Liver (tissue), 3 donors: ENCODE data around the gene GLT1D1.
A peak's percentile ranks its signal among the peaks of the same experiment; 100 is the strongest.

Source experiments
- FOXA1 ChIP-seq: IDR thresholded peaks from 2 replicates; pipeline ENCODE4 v1.6.1; 2016; ENCODE audit warnings: antibody characterized with exemption
- GABPA ChIP-seq, 2 donors: IDR thresholded peaks in 1 of 2; conservative IDR thresholded peaks in 1 of 2; 2 replicates each; pipeline ENCODE4 v1.6.1; 2016; ENCODE audit warnings: antibody characterized with exemption in 2 of 2, mild to moderate bottlenecking in 1 of 2, moderate library complexity in 1 of 2
- RAD21 ChIP-seq, 2 donors: IDR thresholded peaks; 2 replicates each; pipeline ENCODE4 v1.6.1; 2016; ENCODE audit warnings: antibody characterized with exemption in 2 of 2, mild to moderate bottlenecking in 2 of 2
- TF ChIP-seq, protein P1 (sequence below): fragments of 150-350 bp; IDR thresholded peaks from 2 replicates; pipeline ENCODE4 v1.5.1; 2017; ENCODE audit warnings: improper control_type of control experiment, low read depth, low read length; ENCODE audit not compliant: missing input control
- TF ChIP-seq, protein P2 (sequence below): IDR thresholded peaks from 2 replicates; pipeline ENCODE4 v1.6.1; 2016; ENCODE audit warnings: antibody characterized with exemption
- TF ChIP-seq, protein P3 (sequence below): IDR thresholded peaks from 2 replicates; pipeline ENCODE4 v1.6.1; 2016; ENCODE audit warnings: antibody characterized with exemption, mild to moderate bottlenecking
- donor health status: healthy.
- donor health status: healthy.

DNA sequence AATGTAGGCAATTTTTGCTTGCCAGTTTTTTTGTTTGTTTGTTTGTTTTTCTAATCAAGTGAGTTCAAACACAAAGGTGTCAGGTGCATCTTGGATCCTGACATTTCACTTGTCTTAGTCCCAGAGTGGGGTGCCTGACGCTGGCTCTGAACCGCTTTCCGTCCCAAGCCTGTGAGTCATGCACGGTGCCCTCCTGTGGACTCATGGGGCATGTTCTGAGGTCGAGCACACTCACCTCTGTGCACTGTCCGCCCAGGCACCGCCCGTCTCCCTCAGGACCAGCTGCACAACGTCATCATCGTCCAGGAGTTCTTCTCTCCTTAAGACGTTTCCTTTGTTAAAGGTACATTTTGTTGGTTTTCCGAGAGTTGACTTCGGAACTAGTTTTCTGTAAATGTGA, 98.2 kb downstream of the GLT1D1 start:
- TF ChIP-seq FOXA1 (no peak), GABPA (IDR thresholded peaks at IDR 0.05 in 1 of 2, conservative IDR thresholded peaks at IDR 0.05 in 1 of 2) (no peak), RAD21 (IDR thresholded peaks at IDR 0.05) (peak in 1 of 2 donors; percentile 60)
- TF ChIP-seq, protein P1, sequence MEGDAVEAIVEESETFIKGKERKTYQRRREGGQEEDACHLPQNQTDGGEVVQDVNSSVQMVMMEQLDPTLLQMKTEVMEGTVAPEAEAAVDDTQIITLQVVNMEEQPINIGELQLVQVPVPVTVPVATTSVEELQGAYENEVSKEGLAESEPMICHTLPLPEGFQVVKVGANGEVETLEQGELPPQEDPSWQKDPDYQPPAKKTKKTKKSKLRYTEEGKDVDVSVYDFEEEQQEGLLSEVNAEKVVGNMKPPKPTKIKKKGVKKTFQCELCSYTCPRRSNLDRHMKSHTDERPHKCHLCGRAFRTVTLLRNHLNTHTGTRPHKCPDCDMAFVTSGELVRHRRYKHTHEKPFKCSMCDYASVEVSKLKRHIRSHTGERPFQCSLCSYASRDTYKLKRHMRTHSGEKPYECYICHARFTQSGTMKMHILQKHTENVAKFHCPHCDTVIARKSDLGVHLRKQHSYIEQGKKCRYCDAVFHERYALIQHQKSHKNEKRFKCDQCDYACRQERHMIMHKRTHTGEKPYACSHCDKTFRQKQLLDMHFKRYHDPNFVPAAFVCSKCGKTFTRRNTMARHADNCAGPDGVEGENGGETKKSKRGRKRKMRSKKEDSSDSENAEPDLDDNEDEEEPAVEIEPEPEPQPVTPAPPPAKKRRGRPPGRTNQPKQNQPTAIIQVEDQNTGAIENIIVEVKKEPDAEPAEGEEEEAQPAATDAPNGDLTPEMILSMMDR: no peak
- TF ChIP-seq, protein P2, sequence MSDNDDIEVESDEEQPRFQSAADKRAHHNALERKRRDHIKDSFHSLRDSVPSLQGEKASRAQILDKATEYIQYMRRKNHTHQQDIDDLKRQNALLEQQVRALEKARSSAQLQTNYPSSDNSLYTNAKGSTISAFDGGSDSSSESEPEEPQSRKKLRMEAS: no peak
- TF ChIP-seq, protein P3, sequence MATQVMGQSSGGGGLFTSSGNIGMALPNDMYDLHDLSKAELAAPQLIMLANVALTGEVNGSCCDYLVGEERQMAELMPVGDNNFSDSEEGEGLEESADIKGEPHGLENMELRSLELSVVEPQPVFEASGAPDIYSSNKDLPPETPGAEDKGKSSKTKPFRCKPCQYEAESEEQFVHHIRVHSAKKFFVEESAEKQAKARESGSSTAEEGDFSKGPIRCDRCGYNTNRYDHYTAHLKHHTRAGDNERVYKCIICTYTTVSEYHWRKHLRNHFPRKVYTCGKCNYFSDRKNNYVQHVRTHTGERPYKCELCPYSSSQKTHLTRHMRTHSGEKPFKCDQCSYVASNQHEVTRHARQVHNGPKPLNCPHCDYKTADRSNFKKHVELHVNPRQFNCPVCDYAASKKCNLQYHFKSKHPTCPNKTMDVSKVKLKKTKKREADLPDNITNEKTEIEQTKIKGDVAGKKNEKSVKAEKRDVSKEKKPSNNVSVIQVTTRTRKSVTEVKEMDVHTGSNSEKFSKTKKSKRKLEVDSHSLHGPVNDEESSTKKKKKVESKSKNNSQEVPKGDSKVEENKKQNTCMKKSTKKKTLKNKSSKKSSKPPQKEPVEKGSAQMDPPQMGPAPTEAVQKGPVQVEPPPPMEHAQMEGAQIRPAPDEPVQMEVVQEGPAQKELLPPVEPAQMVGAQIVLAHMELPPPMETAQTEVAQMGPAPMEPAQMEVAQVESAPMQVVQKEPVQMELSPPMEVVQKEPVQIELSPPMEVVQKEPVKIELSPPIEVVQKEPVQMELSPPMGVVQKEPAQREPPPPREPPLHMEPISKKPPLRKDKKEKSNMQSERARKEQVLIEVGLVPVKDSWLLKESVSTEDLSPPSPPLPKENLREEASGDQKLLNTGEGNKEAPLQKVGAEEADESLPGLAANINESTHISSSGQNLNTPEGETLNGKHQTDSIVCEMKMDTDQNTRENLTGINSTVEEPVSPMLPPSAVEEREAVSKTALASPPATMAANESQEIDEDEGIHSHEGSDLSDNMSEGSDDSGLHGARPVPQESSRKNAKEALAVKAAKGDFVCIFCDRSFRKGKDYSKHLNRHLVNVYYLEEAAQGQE: no peak
